Trophoblast cell (in vitro differentiated cells and primary cell): ENCODE results near the gene F2RL3.
A peak's percentile ranks its signal among the peaks of the same experiment; 100 is the strongest.

Experiments used
- DNase-seq, 2 donors: peaks; one replicate each; pipeline ENCODE4 v3.0.0-alpha.2; 2016
- H2AFZ ChIP-seq: 2 replicates; pipeline ENCODE4 v1.6.1; 2013; ENCODE audit warnings: low read length, moderate library complexity, mild to moderate bottlenecking; ENCODE audit not compliant: insufficient read depth, poor library complexity
- H2AK5ac ChIP-seq: 2 replicates; pipeline ENCODE4 v1.6.1; 2013; ENCODE audit warnings: mild to moderate bottlenecking, low read length
- H2BK120ac ChIP-seq: 2 replicates; pipeline ENCODE4 v1.6.1; 2013; ENCODE audit warnings: low read length, mild to moderate bottlenecking, moderate library complexity; ENCODE audit not compliant: insufficient read depth, poor library complexity
- H2BK12ac ChIP-seq: 2 replicates; pipeline ENCODE4 v1.6.1; 2013; ENCODE audit warnings: mild to moderate bottlenecking, low read length, moderate library complexity
- H2BK5ac ChIP-seq: 2 replicates; pipeline ENCODE4 v1.6.1; 2013; ENCODE audit warnings: low read length, low read depth, moderate library complexity, mild to moderate bottlenecking; ENCODE audit not compliant: poor library complexity
- H3K14ac ChIP-seq: 2 replicates; pipeline ENCODE4 v1.6.1; 2013; ENCODE audit warnings: mild to moderate bottlenecking, low read length
- H3K18ac ChIP-seq: 2 replicates; pipeline ENCODE4 v1.6.1; 2013; ENCODE audit warnings: mild to moderate bottlenecking, low read length
- H3K23ac ChIP-seq: 2 replicates; pipeline ENCODE4 v1.6.1; 2013; ENCODE audit warnings: low read length
- H3K27ac ChIP-seq: 2 replicates; pipeline ENCODE4 v1.5.1; 2013; ENCODE audit warnings: low read depth, mild to moderate bottlenecking, inconsistent platforms, low read length, moderate library complexity
- H3K27me3 ChIP-seq: 2 replicates; pipeline ENCODE4 v1.6.1; 2013; ENCODE audit warnings: inconsistent platforms, mild to moderate bottlenecking, low read length, moderate library complexity; ENCODE audit not compliant: insufficient read depth
- H3K36me3 ChIP-seq, 2 experiments: 1 replicate in 1 of 2; 2 replicates in 1 of 2; pipeline ENCODE4 v1.6.1; 2013; ENCODE audit warnings: low read length in 2 of 2, mild to moderate bottlenecking in 2 of 2, moderate library complexity in 1 of 2; ENCODE audit not compliant: insufficient read depth in 2 of 2, control insufficient read depth in 1 of 2
- H3K4ac ChIP-seq: 2 replicates; pipeline ENCODE4 v1.6.1; 2013; ENCODE audit warnings: low read depth, mild to moderate bottlenecking, low read length, moderate library complexity
- H3K4me1 ChIP-seq, 2 experiments: 1 replicate in 1 of 2; 2 replicates in 1 of 2; pipeline ENCODE4 v1.6.1; 2013; ENCODE audit warnings: low read length in 2 of 2, mild to moderate bottlenecking in 2 of 2, moderate library complexity in 1 of 2; ENCODE audit not compliant: insufficient read depth in 2 of 2, control insufficient read depth in 1 of 2
- H3K4me2 ChIP-seq: 2 replicates; pipeline ENCODE4 v1.6.1; 2013; ENCODE audit warnings: inconsistent platforms, mild to moderate bottlenecking, low read length, moderate library complexity
- H3K4me3 ChIP-seq: 2 replicates; pipeline ENCODE4 v1.5.1; 2013; ENCODE audit warnings: mild to moderate bottlenecking, low read depth, low read length, inconsistent platforms
- H3K79me1 ChIP-seq: one replicate; pipeline ENCODE4 v1.6.1; 2013; ENCODE audit warnings: low read length
- H3K79me2 ChIP-seq: 2 replicates; pipeline ENCODE4 v1.6.1; 2013; ENCODE audit warnings: low read length, mild to moderate bottlenecking; ENCODE audit not compliant: control insufficient read depth, insufficient read depth, poor library complexity
- H3K9ac ChIP-seq: 2 replicates; pipeline ENCODE4 v1.6.1; 2013; ENCODE audit warnings: mild to moderate bottlenecking, low read length
- H3K9me3 ChIP-seq: 2 replicates; pipeline ENCODE4 v1.6.1; 2013; ENCODE audit warnings: low read depth, mild to moderate bottlenecking, control low read depth, inconsistent platforms, low read length; ENCODE audit not compliant: insufficient read depth
- H4K12ac ChIP-seq: 2 replicates; pipeline ENCODE4 v1.6.1; 2013; ENCODE audit warnings: low read depth, mild to moderate bottlenecking, low read length, moderate library complexity
- H4K8ac ChIP-seq: 2 replicates; pipeline ENCODE4 v1.6.1; 2013; ENCODE audit warnings: low read depth, mild to moderate bottlenecking, low read length, moderate library complexity
- H4K91ac ChIP-seq: one replicate; pipeline ENCODE4 v1.6.1; 2013; ENCODE audit warnings: low read depth, mild to moderate bottlenecking, low read length, moderate library complexity
- WGBS: extraction: QIAGEN DNeasy Blood & Tissue Kit; methylation state at CpG from one replicate; pipeline ENCODE4 v1.1.7; 2013; ENCODE audit warnings: missing lambda C conversion rate; ENCODE audit not compliant: insufficient read length, insufficient coverage; ENCODE audit errors: extremely low coverage; 5-methylcytosine and 5-hydroxymethylcytosine counted together

F2RL3 gene

GRCh38 chr19:16883522-16883921 is 5.3 kb upstream of the F2RL3 start:
- Histone ChIP-seq H3K27ac (no peak overlapping the region), H2BK5ac (no peak overlapping the region), H3K79me1 (no peaks in the 10 kb centered on the region), H4K91ac (no peak overlapping the region), H3K79me2 (no peaks in the 10 kb centered on the region), H3K14ac (no peak overlapping the region), H2AFZ (no peak overlapping the region), H4K8ac (no peak overlapping the region), H3K18ac (no peak overlapping the region), H3K9ac (no peak overlapping the region), H3K9me3 (peaks cover 22% of the 10 kb centered on the region), H3K27me3 (no peaks in the 10 kb centered on the region), H3K4me3 (no peak overlapping the region), H3K4me1 (no peaks in the 10 kb centered on the region), H2BK12ac (no peak overlapping the region), H4K12ac (no peak overlapping the region), H3K4me2 (no peak overlapping the region), H3K36me3 (peaks cover 25 to 26% of the 10 kb centered on the region in 2 experiments), H2AK5ac (no peak overlapping the region), H2BK120ac (no peak overlapping the region), H3K4ac (no peak overlapping the region), H3K23ac (no peak overlapping the region)
- no CpG with 5 or more reads among the region's 3 CpGs for WGBS
- DNase-seq: no peak

GRCh38 chr19:16885166-16885565 is 3.6 kb upstream of the F2RL3 start:
- WGBS: no CpG with 5 or more reads among the region's 5 CpGs
- H3K4me1 ChIP-seq: no peaks in the 10 kb centered on the region

GRCh38 chr19:16886305-16886880 is 2.4 kb upstream of the F2RL3 start:
- Histone ChIP-seq H2BK5ac (no peak overlapping the region), H3K27ac (no peak overlapping the region), H3K4me2 (no peak overlapping the region), H4K8ac (no peak overlapping the region), H3K18ac (no peak overlapping the region), H3K79me2 (no peaks in the 10 kb centered on the region), H3K14ac (no peak overlapping the region), H3K27me3 (no peaks in the 10 kb centered on the region), H2AFZ (no peak overlapping the region), H3K79me1 (no peaks in the 10 kb centered on the region), H3K36me3 (no peaks in the 10 kb centered on the region), H3K4me3 (no peak overlapping the region), H3K9me3 (peaks cover 13% of the 10 kb centered on the region), H3K9ac (no peak overlapping the region), H3K23ac (no peak overlapping the region), H2BK12ac (no peak overlapping the region), H4K12ac (no peak overlapping the region), H3K4me1 (no peaks in the 10 kb centered on the region), H2AK5ac (no peak overlapping the region), H3K4ac (no peak overlapping the region), H2BK120ac (no peak overlapping the region), H4K91ac (no peak overlapping the region)
- DNase-seq: peak; percentile 90 to 95
- WGBS: no CpG with 5 or more reads among the region's 20 CpGs

More at GRCh38 chr19:16885166-16885565, 3.6 kb upstream of the F2RL3 start:
- Histone ChIP-seq H2AK5ac (no peak overlapping the region), H3K4ac (no peak overlapping the region), H2BK12ac (no peak overlapping the region), H2BK120ac (no peak overlapping the region), H3K36me3 (peaks cover 10% of the 10 kb centered on the region in 2 experiments), H4K8ac (no peak overlapping the region), H3K23ac (no peak overlapping the region), H3K27me3 (no peaks in the 10 kb centered on the region), H3K14ac (no peak overlapping the region), H3K18ac (no peak overlapping the region), H3K9me3 (peaks cover 18% of the 10 kb centered on the region), H3K4me2 (no peak overlapping the region), H2BK5ac (no peak overlapping the region), H3K9ac (no peak overlapping the region), H2AFZ (no peak overlapping the region), H3K4me3 (no peak overlapping the region), H4K91ac (no peak overlapping the region), H3K79me1 (no peaks in the 10 kb centered on the region), H4K12ac (no peak overlapping the region), H3K79me2 (no peaks in the 10 kb centered on the region), H3K27ac (no peak overlapping the region)
- no peak for DNase-seq

GRCh38 chr19:16887353-16888265 is 1.2 kb upstream of the F2RL3 start:
- no CpG with 5 or more reads among the region's 17 CpGs for WGBS
- Histone ChIP-seq H4K91ac (no peak overlapping the region), H3K27me3 (no peaks in the 10 kb centered on the region), H3K18ac (no peak overlapping the region), H4K8ac (no peak overlapping the region), H3K79me1 (no peaks in the 10 kb centered on the region), H3K14ac (no peak overlapping the region), H3K79me2 (no peaks in the 10 kb centered on the region), H4K12ac (no peak overlapping the region), H3K36me3 (no peaks in the 10 kb centered on the region), H2AFZ (no peak overlapping the region), H3K27ac (no peak overlapping the region), H2BK120ac (no peak overlapping the region), H2AK5ac (no peak overlapping the region), H3K4me1 (no peaks in the 10 kb centered on the region), H3K4me3 (no peak overlapping the region), H2BK5ac (no peak overlapping the region), H2BK12ac (no peak overlapping the region), H3K4ac (no peak overlapping the region), H3K23ac (no peak overlapping the region), H3K9me3 (peaks cover 10% of the 10 kb centered on the region), H3K4me2 (no peak overlapping the region), H3K9ac (no peak overlapping the region)
- DNase-seq: no peak
